GM19468 (cell line): ENCODE results near the gene CWF19L2.
"Not testable (repeated sequence)": the region's sequence is repeated elsewhere in the genome, so short reads cannot be mapped to it uniquely, and the experiment has no call there.

Experiments used
- ATAC-seq: cut with Tn5 transposase; IDR thresholded peaks from one replicate; pipeline ENCODE4 v1.9.1; 2021; ENCODE audit warnings: mild to moderate bottlenecking, moderate library complexity, moderate number of reproducible peaks; ENCODE audit not compliant: unreplicated experiment; ENCODE audit errors: extremely low read depth

The CWF19L2 gene

DNA sequence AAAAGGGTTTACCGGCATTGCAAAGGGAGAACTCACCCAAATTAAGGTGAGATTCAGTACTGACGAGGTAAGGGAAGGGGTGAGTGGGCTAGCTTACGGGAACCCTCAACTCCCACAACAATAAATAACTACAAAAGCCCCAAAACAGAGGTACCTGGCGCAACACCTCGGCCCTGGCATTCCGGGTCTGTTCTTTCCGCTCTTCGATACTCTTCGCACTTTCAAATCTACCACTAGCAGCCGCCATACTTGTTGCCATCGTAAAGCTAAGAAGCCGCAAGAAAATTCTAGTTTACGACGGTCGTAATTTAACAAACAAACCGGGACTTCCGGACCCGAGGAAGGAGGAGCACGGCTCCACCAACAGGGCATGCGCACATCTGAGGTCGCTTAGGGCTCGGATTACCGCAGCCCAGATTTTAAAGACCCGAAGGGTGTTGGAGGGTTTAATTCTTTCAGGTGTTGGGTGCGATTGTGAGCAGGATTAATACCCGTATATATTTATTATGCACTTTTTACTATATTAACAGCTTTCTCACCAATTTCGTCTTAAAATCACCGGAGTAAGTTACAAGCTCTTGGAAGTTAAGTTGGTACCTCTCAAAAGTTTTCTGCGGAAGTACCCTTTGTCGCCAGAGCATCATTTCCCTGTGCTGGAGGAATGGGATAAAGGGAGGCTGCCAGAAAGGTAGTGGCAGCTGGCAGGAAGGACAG, at the start of gene CWF19L2:
Gene CWF19L2 (minus strand): TSS at position 268 of the 714 bp plus-strand sequence. CDS start 9 bp downstream, at position 259.
- peak; percentile 94 for ATAC-seq

GRCh38 chr11:107505647-107506225, 48.1 kb upstream of the CWF19L2 start:
- no peak for ATAC-seq

- no peak for ATAC-seq
These were observed 47.4 kb upstream of the CWF19L2 start for GRCh38 chr11:107504981-107505380.

DNA sequence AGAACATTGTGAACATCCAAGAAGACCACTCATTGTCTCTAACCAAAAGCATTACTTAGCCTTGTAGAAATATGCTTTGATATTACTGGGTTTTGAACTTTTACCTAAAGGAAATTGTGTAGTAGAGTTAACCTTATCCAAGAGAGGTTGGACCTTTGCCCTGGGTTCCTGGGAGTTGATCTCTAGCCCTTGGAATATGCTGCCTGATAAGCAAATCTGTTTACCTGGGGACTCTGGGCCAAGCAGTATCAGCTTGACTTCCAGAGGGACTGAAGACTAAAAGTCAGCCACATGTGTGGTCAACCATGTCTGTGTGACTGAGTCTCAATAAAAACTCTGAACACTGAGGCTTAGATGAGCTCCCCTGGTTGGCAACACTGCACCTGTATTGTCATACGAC, 44.1 kb upstream of the CWF19L2 start:
- no peak for ATAC-seq

DNA sequence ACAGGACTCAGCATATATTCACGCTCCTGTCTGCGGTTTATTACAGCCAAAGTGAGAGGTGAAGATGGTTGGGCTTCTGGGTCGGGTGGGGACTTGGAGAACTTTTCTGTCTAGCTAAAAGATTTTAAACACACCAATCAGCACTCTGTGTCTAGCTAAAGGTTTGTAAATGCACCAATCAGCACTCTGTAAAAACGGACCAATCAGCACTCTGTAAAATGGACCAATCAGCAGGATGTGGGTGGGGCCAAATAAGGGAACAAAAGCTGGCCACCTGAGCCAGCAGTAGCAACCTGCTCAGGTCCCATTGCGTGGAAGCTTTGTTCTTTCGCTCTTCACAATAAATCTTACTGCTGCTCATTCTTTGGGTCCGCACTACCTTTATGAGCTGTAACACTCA, 39.7 kb upstream of the CWF19L2 start:
- ATAC-seq: not testable (repeated sequence)

DNA sequence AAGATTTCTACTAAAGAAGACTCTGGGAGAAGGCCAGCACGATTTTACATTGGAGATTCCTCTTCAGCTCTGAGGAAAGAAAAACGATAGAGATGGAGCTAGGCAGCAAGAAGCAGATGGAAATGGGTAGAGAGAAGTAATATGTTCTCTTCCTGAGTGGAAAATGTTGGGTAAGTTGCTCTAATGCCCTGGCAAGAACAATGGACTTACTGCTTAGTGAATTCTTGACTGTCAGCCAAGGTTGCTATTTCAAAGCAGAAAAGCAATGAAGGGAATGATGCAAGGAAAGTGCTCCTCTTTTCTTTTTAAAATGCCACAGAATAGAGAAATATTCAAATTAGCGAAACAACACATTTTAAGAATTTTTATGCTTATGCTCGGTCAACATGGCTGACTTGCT, 38.4 kb upstream of the CWF19L2 start:
- ATAC-seq: no peak

DNA sequence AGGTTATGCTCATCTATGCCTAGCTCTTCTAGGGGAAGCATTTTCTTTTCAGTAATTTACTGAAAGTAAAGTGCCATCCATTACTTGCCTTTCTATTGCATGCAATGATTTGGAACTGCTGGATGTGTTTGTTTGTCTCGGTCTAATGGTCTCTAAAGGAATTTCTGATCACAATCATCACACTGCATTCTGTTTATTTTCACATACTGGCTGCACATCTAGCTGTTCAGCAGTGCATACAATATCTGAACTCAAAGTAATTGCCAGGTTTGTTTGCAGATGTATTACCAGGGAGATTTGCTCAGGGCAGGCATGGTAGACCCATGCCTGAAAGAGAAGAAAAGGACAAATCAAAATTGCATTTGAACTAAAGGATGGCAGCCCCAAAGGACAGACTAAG, 36.4 kb upstream of the CWF19L2 start:
- ATAC-seq: no peak

GRCh38 chr11:107493117-107493516, 35.5 kb upstream of the CWF19L2 start:
- no peak for ATAC-seq

DNA sequence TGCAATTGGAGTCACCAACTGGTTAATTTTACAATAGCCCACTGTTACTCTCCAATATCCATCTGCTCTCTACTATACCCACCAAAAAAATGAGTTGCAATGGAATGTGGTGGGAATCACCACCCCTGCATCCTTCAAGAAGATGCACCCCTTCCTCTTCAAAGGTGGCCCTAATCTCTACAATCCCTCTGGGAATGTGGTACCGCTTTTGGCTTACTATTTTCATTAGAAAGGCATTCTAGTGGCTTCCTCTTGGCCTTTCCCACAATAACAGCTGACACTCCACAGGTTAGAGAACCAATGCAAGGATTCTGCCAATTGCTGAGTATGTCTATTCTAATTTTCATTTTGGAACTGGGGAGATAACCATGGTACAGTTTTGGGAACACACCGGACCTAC, 33.2 kb upstream of the CWF19L2 start:
- ATAC-seq: no peak

DNA sequence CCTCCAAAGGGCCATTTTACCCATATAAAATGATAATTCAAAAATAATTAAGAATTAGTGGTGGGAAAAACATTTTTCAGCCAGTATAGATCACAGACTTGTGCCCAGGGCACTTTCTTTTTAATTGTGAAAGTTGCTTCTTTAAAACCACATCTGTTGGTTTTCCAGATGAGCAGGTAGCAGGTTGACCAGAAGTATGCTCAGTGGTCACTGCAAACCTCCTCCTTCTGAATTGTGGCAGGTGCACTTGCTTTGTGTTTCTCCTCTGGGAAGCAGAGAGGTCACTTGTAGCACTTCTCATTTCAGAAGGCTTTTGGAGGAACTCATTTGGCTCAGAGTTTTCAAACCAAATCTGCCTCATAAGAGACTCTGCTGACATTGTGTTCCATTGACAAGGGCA, 24.6 kb upstream of the CWF19L2 start:
- no peak for ATAC-seq

DNA sequence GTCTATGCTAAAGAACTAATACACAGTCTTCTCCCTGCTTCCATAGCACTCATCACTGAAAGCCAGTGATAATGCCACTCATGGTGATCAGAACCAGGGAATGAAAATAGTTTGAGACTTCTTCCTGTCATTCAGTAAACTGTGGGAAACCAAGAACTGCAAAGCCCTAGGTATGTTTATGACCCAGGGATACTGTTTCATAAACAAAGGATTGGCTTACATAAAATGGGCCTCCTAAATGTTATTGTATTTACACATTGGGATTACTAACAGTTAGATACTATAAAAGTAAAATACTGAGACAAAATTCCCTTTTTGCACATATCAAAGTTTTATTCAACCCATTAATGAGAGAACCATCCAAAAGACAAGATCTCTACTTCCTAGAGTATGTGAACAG, 21.3 kb upstream of the CWF19L2 start:
- no peak for ATAC-seq

DNA sequence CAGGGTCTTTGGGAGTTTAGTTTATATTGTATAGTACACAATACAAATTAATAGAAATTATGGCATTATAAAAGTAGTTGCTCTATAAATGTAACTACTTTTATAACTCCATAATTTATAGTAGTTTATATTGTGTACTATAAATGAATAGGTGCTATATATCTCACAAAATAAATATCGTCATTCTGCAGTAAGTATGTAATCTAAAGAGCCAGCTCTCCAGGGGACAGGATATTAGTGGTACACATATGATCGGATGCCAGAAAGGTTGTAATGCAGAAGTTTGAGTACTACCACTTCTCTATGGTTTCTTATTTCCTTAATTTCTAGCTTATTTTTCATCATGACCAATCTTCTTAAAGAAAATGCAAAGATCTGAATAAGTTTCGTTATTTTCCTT, 20.2 kb upstream of the CWF19L2 start:
- no peak for ATAC-seq

GRCh38 chr11:107473792-107474191, 16.2 kb upstream of the CWF19L2 start:
- ATAC-seq: no peak

- ATAC-seq: no peak
These were observed 15.3 kb upstream of the CWF19L2 start for GRCh38 chr11:107472966-107473365.

GRCh38 chr11:107468596-107468995, 11.0 kb upstream of the CWF19L2 start:
- ATAC-seq: no peak

DNA sequence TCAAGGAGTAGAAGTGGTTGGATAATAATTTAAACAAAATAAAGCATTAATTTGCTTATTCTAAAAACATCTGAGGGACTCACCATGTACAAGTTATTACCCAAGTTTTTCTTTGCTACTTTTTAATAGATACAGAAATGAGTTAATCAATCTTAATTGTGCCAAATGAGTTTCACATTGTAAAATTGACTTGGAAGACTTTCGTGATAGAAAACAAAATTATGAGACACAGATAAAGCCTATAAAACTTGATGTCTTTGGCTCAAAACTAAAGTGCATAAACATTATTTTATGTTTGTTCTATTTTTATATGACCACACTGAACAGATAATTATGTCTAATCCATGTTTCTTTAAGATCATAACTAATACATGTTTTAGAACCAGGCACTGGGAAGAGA, 10.1 kb upstream of the CWF19L2 start:
- no peak for ATAC-seq

DNA sequence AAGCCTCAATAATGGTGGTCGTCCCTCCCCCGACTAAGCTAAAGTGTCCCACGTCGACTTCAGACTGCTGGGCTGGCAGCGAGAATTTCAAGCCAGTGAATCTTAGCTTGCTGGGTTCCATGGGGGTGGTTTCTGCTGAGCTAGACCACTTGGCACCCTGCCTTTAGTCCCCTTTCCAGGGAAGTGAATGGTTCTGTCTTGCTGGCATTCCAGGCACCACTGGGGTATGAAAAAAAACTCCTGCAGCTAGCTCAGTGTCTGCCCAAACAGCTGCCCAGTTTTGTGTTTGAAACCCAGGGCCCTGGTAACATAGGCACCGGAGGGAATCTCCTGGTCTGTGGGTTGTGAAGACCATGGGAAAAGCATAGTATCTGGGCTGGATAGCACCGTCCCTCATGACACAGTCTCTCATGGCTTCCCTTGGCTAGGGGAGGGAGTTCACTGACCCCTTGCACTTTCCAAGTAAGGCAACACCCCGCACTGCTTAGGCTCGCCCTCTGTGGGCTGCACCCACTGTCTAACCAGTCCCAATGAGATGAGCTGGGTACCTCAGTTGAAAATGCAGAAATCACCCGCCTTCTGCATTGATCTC, 8.7 kb upstream of the CWF19L2 start:
- not testable (repeated sequence) for ATAC-seq

DNA sequence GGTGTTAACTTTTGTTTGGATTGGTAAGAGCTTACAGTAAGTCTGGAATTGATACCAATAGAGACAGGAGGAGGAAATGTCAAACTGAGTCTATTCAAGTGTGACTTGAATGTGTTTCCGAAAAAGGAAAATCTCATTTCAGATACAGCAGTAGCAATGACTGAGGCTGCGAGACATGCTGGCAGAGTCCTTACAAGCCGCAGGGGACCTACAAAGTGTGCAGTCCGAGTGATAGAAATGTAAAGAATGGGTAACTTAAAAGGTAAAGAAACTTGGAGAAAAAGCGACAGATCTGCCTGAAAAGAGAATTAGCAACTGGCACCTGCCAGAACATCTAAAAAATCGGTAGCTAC, 444 bp downstream of the CWF19L2 start:
- ATAC-seq: peak; percentile 25

- ATAC-seq: no peak
These were observed 3.9 kb downstream of the CWF19L2 start for GRCh38 chr11:107453594-107454286.

DNA sequence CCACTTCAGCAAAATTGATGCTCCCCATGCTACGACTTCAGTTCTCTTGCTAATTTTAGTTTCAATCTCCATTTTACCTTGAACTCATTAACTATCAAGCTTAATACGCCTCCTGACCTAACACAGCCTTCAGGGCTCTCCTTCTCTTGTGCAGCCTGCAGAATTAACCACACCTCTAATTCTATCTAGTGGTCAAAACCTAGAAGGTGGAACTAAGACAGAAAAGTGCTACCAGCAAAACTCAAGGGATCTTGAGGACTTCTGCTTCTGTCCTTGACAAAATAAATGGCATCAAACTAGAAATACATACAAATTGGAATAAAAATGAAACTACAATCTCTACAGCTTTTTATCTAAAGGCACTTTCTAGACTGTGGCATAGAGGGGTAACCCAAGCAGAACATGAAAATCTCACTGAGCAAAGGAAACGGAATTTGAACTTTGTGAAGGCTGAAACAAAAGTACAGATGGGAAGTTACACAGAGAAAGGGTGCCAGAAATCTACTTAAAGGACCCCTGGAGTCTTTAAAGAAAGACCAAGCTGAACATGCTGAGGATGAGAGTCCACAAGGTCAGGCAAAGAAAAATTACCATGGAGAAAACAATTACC, 10.7 kb downstream of the CWF19L2 start:
- ATAC-seq: no peak

GRCh38 chr11:107442715-107443215, 14.9 kb downstream of the CWF19L2 start:
- ATAC-seq: no peak
